IMR-90 (cell line): Measurements from ENCODE around the gene MAPKAP1. TPM values are rescaled to one million over a fixed set of nuclear protein-coding genes. Genes with fewer than 3 reads are reported as not detected.

Experiments
- ATAC-seq: fragments of 200-7000 bp; cut with Tn5 transposase; 2 replicates; pipeline ENCODE4 v1.9.1; 2020; ENCODE audit warnings: low read depth, mild to moderate bottlenecking, moderate library complexity
- BruUV-seq: library from RNA; stranded (reverse); fragments of 400-500 nt; replicated peaks from 2 replicates; lab custom pipeline; 2021; lab: Mats Ljungman, UMichigan
- CTCF ChIA-PET: fragments of 300-600 bp; formaldehyde crosslinking; extraction: SDS; loops from one replicate; lab custom pipeline; 2021; ENCODE audit warnings: antibody characterized with exemption; lab: Yijun Ruan, JAX
- POLR2A ChIA-PET: fragments of 300-600 bp; sonication (Branson Sonifier 250); formaldehyde crosslinking; loops from one replicate; lab custom pipeline; 2022; ENCODE audit warnings: antibody characterized with exemption; ENCODE audit not compliant: unreplicated experiment; lab: Charles Lee
- DNase-seq: peaks from one replicate; pipeline ENCODE4 v3.0.0; 2013
- H2AFZ ChIP-seq: replicated peaks from 2 replicates; pipeline ENCODE3; 2013; ENCODE audit warnings: low read length, mild to moderate bottlenecking; ENCODE audit not compliant: poor library complexity
- H2AK5ac ChIP-seq: 2 replicates; pipeline ENCODE4 v1.6.1; 2013; ENCODE audit warnings: low read depth, low read length, inconsistent platforms
- H2AK9ac ChIP-seq: replicated peaks from 2 replicates; pipeline ENCODE3; 2013; ENCODE audit warnings: mild to moderate bottlenecking, low read depth, low read length, moderate library complexity; ENCODE audit not compliant: poor library complexity
- H2BK120ac ChIP-seq: 2 replicates; pipeline ENCODE4 v1.6.1; 2013; ENCODE audit warnings: low read depth, low read length, inconsistent platforms
- H2BK15ac ChIP-seq: 3 replicates; pipeline ENCODE4 v1.6.1; 2013; ENCODE audit warnings: low read depth, low read length, inconsistent platforms
- H2BK20ac ChIP-seq: 2 replicates; pipeline ENCODE4 v1.6.1; 2013; ENCODE audit warnings: low read depth, mild to moderate bottlenecking, inconsistent platforms, low read length, moderate library complexity
- H2BK5ac ChIP-seq: 2 replicates; pipeline ENCODE4 v1.6.1; 2013; ENCODE audit warnings: mild to moderate bottlenecking, low read depth, low read length, inconsistent platforms; ENCODE audit not compliant: poor library complexity, severe bottlenecking
- H3K14ac ChIP-seq: replicated peaks from 2 replicates; pipeline ENCODE4 v1.6.1; 2013; ENCODE audit warnings: low read depth, low read length, inconsistent platforms
- H3K18ac ChIP-seq: 2 replicates; pipeline ENCODE4 v1.6.1; 2013; ENCODE audit warnings: low read depth, low read length, control low read depth
- H3K23ac ChIP-seq: 2 replicates; pipeline ENCODE4 v1.6.1; 2013; ENCODE audit warnings: low read depth, low read length, inconsistent platforms
- H3K27ac ChIP-seq: 2 replicates; pipeline ENCODE4 v1.5.1; 2013; ENCODE audit warnings: mild to moderate bottlenecking, control low read depth, low read length; ENCODE audit not compliant: insufficient read depth
- H3K27me3 ChIP-seq: 2 replicates; pipeline ENCODE4 v1.6.1; 2013; ENCODE audit warnings: low read length; ENCODE audit not compliant: control insufficient read depth, insufficient read depth
- H3K36me3 ChIP-seq: 2 replicates; pipeline ENCODE4 v1.6.1; 2013; ENCODE audit warnings: low read length, mixed read lengths; ENCODE audit not compliant: control insufficient read depth, insufficient read depth
- H3K4ac ChIP-seq: 2 replicates; pipeline ENCODE4 v1.6.1; 2013; ENCODE audit warnings: low read depth, low read length, inconsistent platforms
- H3K4me1 ChIP-seq: 2 replicates; pipeline ENCODE4 v1.6.1; 2013; ENCODE audit warnings: low read length, mixed read lengths; ENCODE audit not compliant: control insufficient read depth, insufficient read depth
- H3K4me2 ChIP-seq: 2 replicates; pipeline ENCODE4 v1.6.1; 2013; ENCODE audit warnings: low read depth, mild to moderate bottlenecking, control low read depth, low read length, moderate library complexity
- H3K4me3 ChIP-seq: 2 replicates; pipeline ENCODE4 v1.5.1; 2013; ENCODE audit warnings: low read depth, mild to moderate bottlenecking, control low read depth, low read length, moderate library complexity; ENCODE audit not compliant: insufficient read depth
- H3K56ac ChIP-seq: 2 replicates; pipeline ENCODE4 v1.6.1; 2013; ENCODE audit warnings: low read length, inconsistent platforms; ENCODE audit not compliant: insufficient read depth; ENCODE audit errors: extremely low read depth
- H3K79me1 ChIP-seq, 2 experiments: 2 replicates each; pipeline ENCODE4 v1.6.1; 2013; ENCODE audit warnings: low read length in 2 of 2, inconsistent platforms in 1 of 2, low read depth in 1 of 2
- H3K9ac ChIP-seq: 2 replicates; pipeline ENCODE4 v1.6.1; 2013; ENCODE audit warnings: low read depth, low read length, control low read depth
- H3K9me1 ChIP-seq: 2 replicates; pipeline ENCODE4 v1.6.1; 2013; ENCODE audit warnings: low read length, inconsistent platforms; ENCODE audit not compliant: insufficient read depth
- H3K9me3 ChIP-seq: 2 replicates; pipeline ENCODE4 v1.6.1; 2013; ENCODE audit warnings: low read length; ENCODE audit not compliant: control insufficient read depth, insufficient read depth
- H4K20me1 ChIP-seq: 2 replicates; pipeline ENCODE4 v1.6.1; 2013; ENCODE audit warnings: low read length, inconsistent platforms; ENCODE audit not compliant: insufficient read depth
- H4K5ac ChIP-seq: 2 replicates; pipeline ENCODE4 v1.6.1; 2013; ENCODE audit warnings: mild to moderate bottlenecking, low read depth, low read length, control low read depth
- H4K8ac ChIP-seq, 2 experiments: 2 replicates each; pipeline ENCODE4 v1.6.1; 2013; ENCODE audit warnings: low read depth in 2 of 2, low read length in 2 of 2, control low read depth in 1 of 2, inconsistent platforms in 1 of 2
- H4K91ac ChIP-seq: 2 replicates; pipeline ENCODE4 v1.6.1; 2013; ENCODE audit warnings: low read depth, low read length, inconsistent platforms; ENCODE audit not compliant: insufficient read depth
- CEBPB ChIP-seq: IDR thresholded peaks from 2 replicates; pipeline ENCODE4 v1.6.1; 2012; ENCODE audit warnings: low read depth, low read length, improper control_type of control experiment
- CHD1 ChIP-seq: IDR thresholded peaks from 2 replicates; pipeline ENCODE4 v1.6.1; 2012; ENCODE audit warnings: low read depth, low read length, improper control_type of control experiment
- ELK1 ChIP-seq: fragments of 150-350 bp; IDR thresholded peaks from 2 replicates; pipeline ENCODE4 v1.6.1; 2016; ENCODE audit warnings: low read depth, mild to moderate bottlenecking, low read length, moderate library complexity, borderline replicate concordance
- MAFK ChIP-seq: IDR thresholded peaks from 2 replicates; pipeline ENCODE4 v1.6.1; 2012; ENCODE audit warnings: low read depth, low read length, improper control_type of control experiment
- MAZ ChIP-seq: IDR thresholded peaks from 2 replicates; pipeline ENCODE4 v1.6.1; 2012; ENCODE audit warnings: low read depth, mild to moderate bottlenecking, low read length, improper control_type of control experiment, moderate library complexity, borderline replicate concordance
- MXI1 ChIP-seq: IDR thresholded peaks from 2 replicates; pipeline ENCODE4 v1.6.1; 2012; ENCODE audit warnings: low read depth, mild to moderate bottlenecking, low read length, moderate library complexity, borderline replicate concordance
- POLR2A ChIP-seq: IDR thresholded peaks from 2 replicates; pipeline ENCODE4 v1.6.1; 2012; ENCODE audit warnings: mild to moderate bottlenecking, low read depth, low read length
- RAD21 ChIP-seq: IDR thresholded peaks from 2 replicates; pipeline ENCODE4 v1.6.1; 2012; ENCODE audit warnings: low read length, improper control_type of control experiment
- RFX5 ChIP-seq: IDR thresholded peaks from 2 replicates; pipeline ENCODE4 v1.8.0; 2012; ENCODE audit warnings: low read depth, mild to moderate bottlenecking, low read length, moderate library complexity
- SMC3 ChIP-seq: fragments of 150-350 bp; IDR thresholded peaks from 2 replicates; pipeline ENCODE4 v1.6.1; 2016; ENCODE audit warnings: low read depth, mild to moderate bottlenecking, antibody characterized with exemption, low read length, moderate library complexity
- USF2 ChIP-seq: fragments of 150-350 bp; IDR thresholded peaks from 2 replicates; pipeline ENCODE4 v1.6.1; 2017; ENCODE audit warnings: mild to moderate bottlenecking, antibody characterized with exemption, low read length, low read depth
- whole genome bisulfite sequencing, 2 experiments: methylation state at CpG; one replicate each; pipeline versions ENCODE4 v1.1.5 to v1.1.7; 2013; ENCODE audit warnings: missing lambda C conversion rate in 2 of 2; ENCODE audit not compliant: insufficient read length in 1 of 2; ENCODE audit errors: extremely low coverage in 2 of 2; 5-methylcytosine and 5-hydroxymethylcytosine counted together
- dilution Hi-C: fragments of 300-500 bp; cut with HindIII; formaldehyde crosslinking; loops from one replicate; pipeline ENCODE4 v1.14.3; 2018; ENCODE audit warnings: low sequenced_read_pairs; ENCODE audit not compliant: unreplicated experiment
- in situ Hi-C: fragments of 300-500 bp; cut with MboI; formaldehyde crosslinking; loops from 3 replicates; pipeline ENCODE4 v1.14.3; 2019; ENCODE audit warnings: low sequenced_read_pairs, inconsistent platforms, mixed read lengths
- intact Hi-C: fragments of 100-400 bp; cut with micrococcal nuclease; formaldehyde crosslinking; loops from 2 replicates; pipeline ENCODE4 v1.10.0; 2022
- polyA plus RNA-seq, 3 experiments: library from polyadenylated mRNA; depleted of rRNA; stranded (reverse); fragments of >200 nt; gene quantifications; 2 replicates each; pipeline ENCODE4 v1.2.3, GENCODE V29; 2012; ENCODE audit warnings: low replicate concordance in 1 of 3
- total RNA-seq: library from RNA; depleted of rRNA; stranded (reverse); fragments of >200 nt; gene quantifications from 2 replicates; pipeline ENCODE4 v1.2.3, GENCODE V29; 2012
- TF ChIP-seq, protein P1 (sequence below): conservative IDR thresholded peaks from 2 replicates; pipeline ENCODE4 v1.5.1; 2012; ENCODE audit warnings: mild to moderate bottlenecking, low read depth, low read length, improper control_type of control experiment

Gene MAPKAP1
- total and polyA plus RNA-seq, 2 of the 4 experiments (the other 2 are of a cell fraction): 87.2 to 158 TPM

DNA sequence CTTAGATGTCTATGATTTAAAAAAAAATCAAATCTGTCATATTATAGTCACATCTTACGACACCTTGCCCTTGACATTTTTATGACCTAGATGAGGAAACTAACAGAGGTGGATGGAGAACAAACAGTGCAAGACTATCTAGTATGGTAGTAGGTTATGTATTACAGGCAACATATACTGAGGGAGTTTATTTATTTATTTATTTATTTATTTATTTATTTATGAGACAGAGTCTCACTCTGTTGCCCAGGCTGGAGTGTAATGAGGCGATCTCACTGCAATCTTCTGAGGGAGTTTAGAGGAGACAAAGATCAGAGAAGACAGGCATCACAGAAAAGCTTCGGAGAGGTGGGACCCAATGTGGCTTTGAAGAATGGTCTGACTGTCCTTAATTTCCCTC, 35.6 kb upstream of the MAPKAP1 start:
- in situ Hi-C loops: no loop called here
- no peak overlapping the region for H3K18ac ChIP-seq
- dilution Hi-C loops: no loop called here
- ChIA-PET CTCF (no interaction called here), POLR2A (no interaction called here)
- H4K5ac ChIP-seq: no peak overlapping the region
- no peak overlapping the region for H3K27ac ChIP-seq
- no peak overlapping the region for H2BK120ac ChIP-seq
- H2BK15ac ChIP-seq: no peak overlapping the region
- H2AK9ac ChIP-seq: no peak overlapping the region
- no peak overlapping the region for H2AK5ac ChIP-seq
- no CpG with 5 or more reads among the region's 3 CpGs for WGBS, 2 experiments
- no peaks in the 10 kb centered on the region for H3K27me3 ChIP-seq
- no peak overlapping the region for H3K4me3 ChIP-seq
- H3K36me3 ChIP-seq: no peaks in the 10 kb centered on the region
- H3K56ac ChIP-seq: no peak overlapping the region
- no peak overlapping the region for H3K14ac ChIP-seq
- intact Hi-C loops: loop anchor here (10.0 kb wide), 2 partner anchors 312 to 752 kb away; no protein-coding TSS in a partner anchor
- H4K91ac ChIP-seq: no peak overlapping the region
- ATAC-seq: no peak
- no peak overlapping the region for H2BK20ac ChIP-seq
- H2BK5ac ChIP-seq: no peak overlapping the region
- peaks cover 3% of the 10 kb centered on the region; the same call in 1 of the 2 replicates for H4K20me1 ChIP-seq
- BruUV-seq: no TSS peak
- DNase-seq: no peak
- peaks cover 6% of the 10 kb centered on the region for H3K4me1 ChIP-seq
- H3K9me1 ChIP-seq: peaks cover 4% of the 10 kb centered on the region
- H3K23ac ChIP-seq: no peak overlapping the region
- H3K9me3 ChIP-seq: no peaks in the 10 kb centered on the region
- no peak overlapping the region for H3K9ac ChIP-seq
- no peak overlapping the region for H4K8ac ChIP-seq
- no peak overlapping the region for H3K4me2 ChIP-seq
- H2AFZ ChIP-seq: no peak overlapping the region
- no peak overlapping the region for H3K4ac ChIP-seq
- TF ChIP-seq CHD1 (no peak), RFX5 (no peak), MXI1 (no peak), MAZ (no peak), ELK1 (no peak), USF2 (no peak), MAFK (no peak), RAD21 (no peak), CEBPB (no peak), POLR2A (no peak), SMC3 (no peak)
- TF ChIP-seq, protein P1, sequence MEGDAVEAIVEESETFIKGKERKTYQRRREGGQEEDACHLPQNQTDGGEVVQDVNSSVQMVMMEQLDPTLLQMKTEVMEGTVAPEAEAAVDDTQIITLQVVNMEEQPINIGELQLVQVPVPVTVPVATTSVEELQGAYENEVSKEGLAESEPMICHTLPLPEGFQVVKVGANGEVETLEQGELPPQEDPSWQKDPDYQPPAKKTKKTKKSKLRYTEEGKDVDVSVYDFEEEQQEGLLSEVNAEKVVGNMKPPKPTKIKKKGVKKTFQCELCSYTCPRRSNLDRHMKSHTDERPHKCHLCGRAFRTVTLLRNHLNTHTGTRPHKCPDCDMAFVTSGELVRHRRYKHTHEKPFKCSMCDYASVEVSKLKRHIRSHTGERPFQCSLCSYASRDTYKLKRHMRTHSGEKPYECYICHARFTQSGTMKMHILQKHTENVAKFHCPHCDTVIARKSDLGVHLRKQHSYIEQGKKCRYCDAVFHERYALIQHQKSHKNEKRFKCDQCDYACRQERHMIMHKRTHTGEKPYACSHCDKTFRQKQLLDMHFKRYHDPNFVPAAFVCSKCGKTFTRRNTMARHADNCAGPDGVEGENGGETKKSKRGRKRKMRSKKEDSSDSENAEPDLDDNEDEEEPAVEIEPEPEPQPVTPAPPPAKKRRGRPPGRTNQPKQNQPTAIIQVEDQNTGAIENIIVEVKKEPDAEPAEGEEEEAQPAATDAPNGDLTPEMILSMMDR: no peak
- H3K79me1 ChIP-seq: peaks cover 0 to 10% of the 10 kb centered on the region in 2 experiments; a peak in 1 of 4 replicates
